ENCODE data around the gene KANSL3.
A peak's percentile ranks its signal among the peaks of the same experiment; 100 is the strongest.

KANSL3 gene

GRCh38 chr2:96580771-96581170, 57.3 kb downstream of the KANSL3 start:
- TF ChIP-seq CTCF (conservative IDR thresholded peaks at IDR 0.05): no peak
- H3K27ac ChIP-seq: no peak overlapping the region

- TF ChIP-seq CTCF (conservative IDR thresholded peaks at IDR 0.05): no peak
- H3K27ac ChIP-seq: no peak overlapping the region
Observed at GRCh38 chr2:96579422-96579821, 58.7 kb downstream of the KANSL3 start.

- H3K27ac ChIP-seq: no peak overlapping the region
- no peak for TF ChIP-seq CTCF (conservative IDR thresholded peaks at IDR 0.05)
Observed at GRCh38 chr2:96578731-96579130, 59.4 kb downstream of the KANSL3 start.

- no peak for TF ChIP-seq CTCF (conservative IDR thresholded peaks at IDR 0.05)
- peak overlapping the region; percentile 71; the same call in 1 of the 2 replicates for H3K27ac ChIP-seq
Observed at GRCh38 chr2:96577501-96577900, 60.6 kb downstream of the KANSL3 start.

GRCh38 chr2:96575785-96576456, 62.2 kb downstream of the KANSL3 start:
- H3K27ac ChIP-seq: peak overlapping the region; percentile 71
- no peak for TF ChIP-seq CTCF (conservative IDR thresholded peaks at IDR 0.05)

GRCh38 chr2:96574364-96574763, 63.7 kb downstream of the KANSL3 start:
- peak overlapping the region; percentile 71 for H3K27ac ChIP-seq
- TF ChIP-seq CTCF (conservative IDR thresholded peaks at IDR 0.05): no peak

GRCh38 chr2:96568094-96568493, 70.0 kb downstream of the KANSL3 start:
- H3K27ac ChIP-seq: no peak overlapping the region
- no peak for TF ChIP-seq CTCF (conservative IDR thresholded peaks at IDR 0.05)
